ENCODE data around the gene CASP2.
A peak's percentile ranks its signal among the peaks of the same experiment; 100 is the strongest.
"Not testable (repeated sequence)": the region's sequence is repeated elsewhere in the genome, so short reads cannot be mapped to it uniquely, and the experiment has no call there.

Gene CASP2

GRCh38 chr7:143284591-143285469, 3.3 kb upstream of the CASP2 start, which contains the start of gene TMEM139:
Gene TMEM139, plus strand, starts transcription at chr7:143284958. Its CDS starts 1,000 bp downstream, at chr7:143285958.
- no peak within 1 kb of the TSS for H3K9ac ChIP-seq (ENCODE audit: low read depth, low read length)
- 63% methylated on average over 17 of the region's 19 CpGs for WGBS
- peaks cover 6% of the 10 kb centered on the region; the same call in 1 of the 2 replicates for H3K9me3 ChIP-seq (ENCODE audit: insufficient read depth, low read depth, low read length)
- H3K27me3 ChIP-seq (ENCODE audit: insufficient read depth, low read length), result peaks cover 22% of the 10 kb centered on the region
- H3K4me3 ChIP-seq (ENCODE audit: low read length), result peak within 1 kb of the TSS; percentile 43
- no peak within 1 kb of the TSS for H3K27ac ChIP-seq (ENCODE audit: low read depth, low read length)
- peaks cover 30% of the 10 kb centered on the region for H3K4me1 ChIP-seq (ENCODE audit: insufficient read depth, low read length)
- H3K36me3 ChIP-seq (ENCODE audit: insufficient read depth, low read length), result no peaks in the 10 kb centered on the region

- H3K9ac ChIP-seq (ENCODE audit: low read depth, low read length), result no peak overlapping the region
- no peak overlapping the region for H3K27ac ChIP-seq (ENCODE audit: low read depth, low read length)
- peak overlapping the region; percentile 43; the same call in 1 of the 2 replicates for H3K4me3 ChIP-seq (ENCODE audit: low read length)
- WGBS, result 69% methylated on average over 3 of the region's 3 CpGs
- H3K27me3 ChIP-seq (ENCODE audit: insufficient read depth, low read length), result peaks cover 22% of the 10 kb centered on the region
- peaks cover 6% of the 10 kb centered on the region; the same call in 1 of the 2 replicates for H3K9me3 ChIP-seq (ENCODE audit: insufficient read depth, low read depth, low read length)
- peaks cover 2% of the 10 kb centered on the region; the same call in 1 of the 2 replicates for H3K36me3 ChIP-seq (ENCODE audit: insufficient read depth, low read length)
- H3K4me1 ChIP-seq (ENCODE audit: insufficient read depth, low read length), result peaks cover 30% of the 10 kb centered on the region
Measured at GRCh38 chr7:143285470-143285778, 2.7 kb upstream of the CASP2 start.

GRCh38 chr7:143285806-143286521, 2.2 kb upstream of the CASP2 start:
- 95% methylated on average over 11 of the region's 11 CpGs for WGBS
- peaks cover 7% of the 10 kb centered on the region for H3K36me3 ChIP-seq (ENCODE audit: insufficient read depth, low read length)

GRCh38 chr7:143286522-143286890, 1.6 kb upstream of the CASP2 start:
- Histone ChIP-seq H3K27ac (ENCODE audit: low read depth, low read length) (no peak overlapping the region), H3K27me3 (ENCODE audit: insufficient read depth, low read length) (peaks cover 22% of the 10 kb centered on the region), H3K4me1 (ENCODE audit: insufficient read depth, low read length) (peaks cover 30% of the 10 kb centered on the region), H3K4me3 (ENCODE audit: low read length) (no peak overlapping the region), H3K36me3 (ENCODE audit: insufficient read depth, low read length) (peaks cover 13% of the 10 kb centered on the region), H3K9ac (ENCODE audit: low read depth, low read length) (no peak overlapping the region), H3K9me3 (ENCODE audit: insufficient read depth, low read depth, low read length) (peaks cover 6% of the 10 kb centered on the region; the same call in 1 of the 2 replicates)
- WGBS, result 87% methylated on average over 6 of the region's 6 CpGs

More at GRCh38 chr7:143285806-143286521, 2.2 kb upstream of the CASP2 start:
- Histone ChIP-seq H3K4me1 (ENCODE audit: insufficient read depth, low read length) (peaks cover 30% of the 10 kb centered on the region), H3K9me3 (ENCODE audit: insufficient read depth, low read depth, low read length) (peaks cover 6% of the 10 kb centered on the region; the same call in 1 of the 2 replicates), H3K27me3 (ENCODE audit: insufficient read depth, low read length) (peaks cover 22% of the 10 kb centered on the region), H3K27ac (ENCODE audit: low read depth, low read length) (no peak overlapping the region), H3K9ac (ENCODE audit: low read depth, low read length) (no peak overlapping the region), H3K4me3 (ENCODE audit: low read length) (no peak overlapping the region)

- no peak overlapping the region for H3K27ac ChIP-seq (ENCODE audit: low read depth, low read length)
- peaks cover 30% of the 10 kb centered on the region for H3K4me1 ChIP-seq (ENCODE audit: insufficient read depth, low read length)
- H3K9me3 ChIP-seq (ENCODE audit: insufficient read depth, low read depth, low read length), result peaks cover 6% of the 10 kb centered on the region; the same call in 1 of the 2 replicates
- peaks cover 22% of the 10 kb centered on the region for H3K27me3 ChIP-seq (ENCODE audit: insufficient read depth, low read length)
- 90% methylated on average over 17 of the region's 17 CpGs for WGBS
- no peak overlapping the region for H3K4me3 ChIP-seq (ENCODE audit: low read length)
- H3K9ac ChIP-seq (ENCODE audit: low read depth, low read length), result no peak overlapping the region
- H3K36me3 ChIP-seq (ENCODE audit: insufficient read depth, low read length), result peaks cover 21% of the 10 kb centered on the region
Measured at GRCh38 chr7:143287339-143287934, 714 bp upstream of the CASP2 start.

GRCh38 chr7:143288836-143289235, 685 bp downstream of the CASP2 start:
- Histone ChIP-seq H3K4me1 (ENCODE audit: insufficient read depth, low read length) (peaks cover 19% of the 10 kb centered on the region), H3K9me3 (ENCODE audit: insufficient read depth, low read depth, low read length) (peaks cover 6% of the 10 kb centered on the region; the same call in 1 of the 2 replicates), H3K9ac (ENCODE audit: low read depth, low read length) (peak overlapping the region; percentile 98), H3K4me3 (ENCODE audit: low read length) (peak overlapping the region; percentile 91), H3K27me3 (ENCODE audit: insufficient read depth, low read length) (peaks cover 22% of the 10 kb centered on the region), H3K36me3 (ENCODE audit: insufficient read depth, low read length) (peaks cover 35% of the 10 kb centered on the region), H3K27ac (ENCODE audit: low read depth, low read length) (peak overlapping the region; percentile 82)
- WGBS, result 2% methylated on average over 11 of the region's 11 CpGs

- Histone ChIP-seq H3K9ac (ENCODE audit: low read depth, low read length) (peak overlapping the region; percentile 98; the same call in 1 of the 2 replicates), H3K36me3 (ENCODE audit: insufficient read depth, low read length) (peaks cover 41% of the 10 kb centered on the region), H3K27ac (ENCODE audit: low read depth, low read length) (no peak overlapping the region)
Measured at GRCh38 chr7:143289421-143289820, 1.3 kb downstream of the CASP2 start.

GRCh38 chr7:143289888-143290287, 1.7 kb downstream of the CASP2 start:
- H3K9ac ChIP-seq (ENCODE audit: low read depth, low read length); H3K9me3 ChIP-seq (ENCODE audit: insufficient read depth, low read depth, low read length); H3K27ac ChIP-seq (ENCODE audit: low read depth, low read length): not testable (repeated sequence)
- H3K4me1 ChIP-seq (ENCODE audit: insufficient read depth, low read length), result peaks cover 12% of the 10 kb centered on the region
- WGBS, result 83% methylated on average over 4 of the region's 4 CpGs
- H3K36me3 ChIP-seq (ENCODE audit: insufficient read depth, low read length), result peaks cover 46% of the 10 kb centered on the region
- peaks cover 22% of the 10 kb centered on the region for H3K27me3 ChIP-seq (ENCODE audit: insufficient read depth, low read length)
- peak overlapping the region; percentile 91 for H3K4me3 ChIP-seq (ENCODE audit: low read length)

More at GRCh38 chr7:143289421-143289820, 1.3 kb downstream of the CASP2 start:
- peaks cover 6% of the 10 kb centered on the region; the same call in 1 of the 2 replicates for H3K9me3 ChIP-seq (ENCODE audit: insufficient read depth, low read depth, low read length)
- 49% methylated on average over 6 of the region's 6 CpGs for WGBS
- peaks cover 22% of the 10 kb centered on the region for H3K27me3 ChIP-seq (ENCODE audit: insufficient read depth, low read length)
- peak overlapping the region; percentile 91 for H3K4me3 ChIP-seq (ENCODE audit: low read length)
- peaks cover 14% of the 10 kb centered on the region for H3K4me1 ChIP-seq (ENCODE audit: insufficient read depth, low read length)

GRCh38 chr7:143290293-143290692, 2.1 kb downstream of the CASP2 start:
- peaks cover 6% of the 10 kb centered on the region; the same call in 1 of the 2 replicates for H3K9me3 ChIP-seq (ENCODE audit: insufficient read depth, low read depth, low read length)
- H3K4me1 ChIP-seq (ENCODE audit: insufficient read depth, low read length), result peaks cover 8% of the 10 kb centered on the region
- 98% methylated on average over 4 of the region's 4 CpGs for WGBS
- H3K4me3 ChIP-seq (ENCODE audit: low read length), result no peak overlapping the region; the same call in 1 of the 2 replicates
- peaks cover 50% of the 10 kb centered on the region for H3K36me3 ChIP-seq (ENCODE audit: insufficient read depth, low read length)
- H3K27me3 ChIP-seq (ENCODE audit: insufficient read depth, low read length), result peaks cover 22% of the 10 kb centered on the region
- no peak overlapping the region for H3K9ac ChIP-seq (ENCODE audit: low read depth, low read length)
- no peak overlapping the region for H3K27ac ChIP-seq (ENCODE audit: low read depth, low read length)

GRCh38 chr7:143292876-143293275, 4.7 kb downstream of the CASP2 start:
- Histone ChIP-seq H3K9me3 (ENCODE audit: insufficient read depth, low read depth, low read length) (no peaks in the 10 kb centered on the region), H3K4me1 (ENCODE audit: insufficient read depth, low read length) (peaks cover 6% of the 10 kb centered on the region; the same call in 1 of the 2 replicates), H3K9ac (ENCODE audit: low read depth, low read length) (no peak overlapping the region), H3K27me3 (ENCODE audit: insufficient read depth, low read length) (no peaks in the 10 kb centered on the region), H3K27ac (ENCODE audit: low read depth, low read length) (no peak overlapping the region), H3K4me3 (ENCODE audit: low read length) (no peak overlapping the region), H3K36me3 (ENCODE audit: insufficient read depth, low read length) (peaks cover 73% of the 10 kb centered on the region)
- 93% methylated on average over 5 of the region's 5 CpGs for WGBS

Measured in HUES64 (cell line).